GM12873 (cell line): ENCODE data around the gene JAG1.

Experiments
- TF ChIP-seq, protein P1 (sequence below): IDR thresholded peaks from 2 replicates; pipeline ENCODE4 v1.5.1; 2012; ENCODE audit warnings: low read depth, mild to moderate bottlenecking, moderate library complexity, low read length, control low read depth; ENCODE audit not compliant: insufficient read depth; ENCODE audit errors: missing control alignments

JAG1 gene

GRCh38 chr20:10699489-10699888 is 25.7 kb upstream of the JAG1 start:
- TF ChIP-seq, protein P1, sequence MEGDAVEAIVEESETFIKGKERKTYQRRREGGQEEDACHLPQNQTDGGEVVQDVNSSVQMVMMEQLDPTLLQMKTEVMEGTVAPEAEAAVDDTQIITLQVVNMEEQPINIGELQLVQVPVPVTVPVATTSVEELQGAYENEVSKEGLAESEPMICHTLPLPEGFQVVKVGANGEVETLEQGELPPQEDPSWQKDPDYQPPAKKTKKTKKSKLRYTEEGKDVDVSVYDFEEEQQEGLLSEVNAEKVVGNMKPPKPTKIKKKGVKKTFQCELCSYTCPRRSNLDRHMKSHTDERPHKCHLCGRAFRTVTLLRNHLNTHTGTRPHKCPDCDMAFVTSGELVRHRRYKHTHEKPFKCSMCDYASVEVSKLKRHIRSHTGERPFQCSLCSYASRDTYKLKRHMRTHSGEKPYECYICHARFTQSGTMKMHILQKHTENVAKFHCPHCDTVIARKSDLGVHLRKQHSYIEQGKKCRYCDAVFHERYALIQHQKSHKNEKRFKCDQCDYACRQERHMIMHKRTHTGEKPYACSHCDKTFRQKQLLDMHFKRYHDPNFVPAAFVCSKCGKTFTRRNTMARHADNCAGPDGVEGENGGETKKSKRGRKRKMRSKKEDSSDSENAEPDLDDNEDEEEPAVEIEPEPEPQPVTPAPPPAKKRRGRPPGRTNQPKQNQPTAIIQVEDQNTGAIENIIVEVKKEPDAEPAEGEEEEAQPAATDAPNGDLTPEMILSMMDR = no peak

- TF ChIP-seq, protein P1 = peak; percentile 81
Measured at GRCh38 chr20:10696650-10697049, 22.9 kb upstream of the JAG1 start.

GRCh38 chr20:10689385-10689784 is 15.6 kb upstream of the JAG1 start:
- TF ChIP-seq, protein P1 = no peak

- TF ChIP-seq, protein P1 = no peak
Measured at GRCh38 chr20:10687895-10688294, 14.1 kb upstream of the JAG1 start.

- TF ChIP-seq, protein P1 = no peak
Measured at GRCh38 chr20:10686356-10687133, 12.7 kb upstream of the JAG1 start.

DNA sequence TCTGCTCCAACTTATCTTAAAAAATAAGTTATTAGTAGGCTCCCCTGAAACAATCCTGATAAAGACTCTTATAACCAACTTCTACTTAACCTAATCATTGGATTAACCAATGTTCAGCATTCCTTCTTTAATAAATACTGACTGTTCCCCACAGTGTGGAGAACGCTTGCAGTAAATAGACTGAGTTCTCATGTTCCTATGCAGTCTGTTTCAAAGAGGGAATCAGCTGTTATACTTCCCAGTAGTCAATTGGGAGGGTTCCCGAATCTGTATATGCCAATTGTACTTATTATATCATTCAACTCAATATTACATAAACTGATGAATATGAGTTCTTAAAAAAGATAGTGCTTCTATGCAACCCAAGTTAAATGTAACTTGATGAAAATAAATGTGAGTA is 9.7 kb upstream of the JAG1 start:
- TF ChIP-seq, protein P1 = no peak

DNA sequence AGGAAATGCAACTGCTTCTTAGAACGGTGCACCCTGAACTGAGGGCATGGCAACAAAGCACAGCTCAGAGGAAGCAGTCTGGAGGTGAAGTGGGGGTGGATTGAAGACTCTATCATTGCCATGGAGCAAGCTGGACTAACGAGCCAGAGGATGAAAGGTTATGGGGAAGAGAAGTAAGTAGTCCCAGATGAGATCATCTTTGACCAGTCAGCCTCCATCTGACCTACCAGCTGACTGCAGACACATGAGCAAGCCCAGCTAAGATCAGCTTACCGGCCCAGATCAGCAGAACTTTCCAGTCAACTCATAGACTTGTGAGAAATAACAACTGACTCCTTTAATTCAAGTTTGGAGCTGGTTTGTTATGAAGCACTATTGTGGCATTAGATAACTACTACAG is 9.1 kb upstream of the JAG1 start:
- TF ChIP-seq, protein P1 = no peak
